IgD-negative memory B cell (primary cell): ENCODE measurements around the gene AFF3. TPM values are rescaled to one million over a fixed set of nuclear protein-coding genes. Genes with fewer than 3 reads are reported as not detected.
"Not testable (repeated sequence)": the region's sequence is repeated elsewhere in the genome, so short reads cannot be mapped to it uniquely, and the experiment has no call there.

Source experiments
- H3K27ac Mint-ChIP-seq, 3 donors: one replicate each; pipeline ENCODE4 v1.8.0; 2020 to 2022; ENCODE audit warnings: mild to moderate bottlenecking in 3 of 3, mixed read lengths in 3 of 3, moderate library complexity in 1 of 3
- H3K27me3 Mint-ChIP-seq: one replicate; pipeline ENCODE4 v1.8.0; 2021; ENCODE audit warnings: mixed read lengths
- H3K36me3 Mint-ChIP-seq: one replicate; pipeline ENCODE4 v1.8.0; 2020; ENCODE audit warnings: mild to moderate bottlenecking, mixed read lengths
- H3K4me1 Mint-ChIP-seq, 3 donors: one replicate each; pipeline ENCODE4 v1.8.0; 2020 to 2022; ENCODE audit warnings: mixed read lengths in 3 of 3, mild to moderate bottlenecking in 1 of 3
- H3K4me3 Mint-ChIP-seq, 4 donors: one replicate each; pipeline ENCODE4 v1.8.0; 2020 to 2022; ENCODE audit warnings: mild to moderate bottlenecking in 4 of 4, mixed read lengths in 4 of 4, moderate library complexity in 3 of 4
- H3K9me3 Mint-ChIP-seq, 3 donors: one replicate each; pipeline ENCODE4 v1.8.0; 2020 to 2021; ENCODE audit warnings: mixed read lengths in 3 of 3, mild to moderate bottlenecking in 1 of 3
- polyA plus RNA-seq: library from polyadenylated mRNA; unstranded; fragments of 300-500 nt; fragmentation: Illumina TruSeq; gene quantifications from one replicate; pipeline ENCODE4 v1.2.3, GENCODE V29; 2021

The AFF3 gene
- polyA plus RNA-seq, 1 donor from 2014 or later = 85.9 TPM

DNA sequence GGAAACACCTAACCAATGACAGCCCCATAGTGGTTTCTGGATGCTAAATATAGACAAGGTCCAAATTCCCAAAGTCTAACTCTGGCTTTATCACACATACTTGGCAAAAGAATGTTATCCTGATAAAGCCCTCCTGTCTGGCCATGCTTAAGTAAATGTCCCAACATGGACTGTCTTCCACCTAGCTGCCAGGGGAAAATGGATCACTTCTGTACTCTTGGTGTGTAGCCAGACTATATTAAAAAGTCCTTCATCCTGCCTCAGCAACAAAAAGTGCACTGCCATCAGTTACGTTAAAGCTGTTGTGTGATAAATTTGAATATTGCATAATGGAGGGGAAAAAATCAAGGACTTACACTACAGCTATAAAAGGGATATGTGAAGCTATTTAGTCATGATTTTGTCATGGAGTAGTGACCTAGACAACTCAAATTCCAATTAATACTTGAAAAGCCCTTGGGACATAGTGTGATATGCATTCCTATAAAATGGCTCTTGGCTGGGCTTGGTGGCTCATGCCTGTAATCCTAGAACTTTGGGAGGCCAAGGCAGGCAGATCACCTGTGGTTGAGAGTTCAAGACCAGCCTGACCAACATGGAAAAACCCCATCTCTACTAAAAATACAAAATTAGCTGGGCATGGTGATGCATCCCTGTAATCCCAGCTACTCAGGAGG is 60.0 kb downstream of the AFF3 start:
- H3K9me3 Mint-ChIP-seq = not testable (repeated sequence)

DNA sequence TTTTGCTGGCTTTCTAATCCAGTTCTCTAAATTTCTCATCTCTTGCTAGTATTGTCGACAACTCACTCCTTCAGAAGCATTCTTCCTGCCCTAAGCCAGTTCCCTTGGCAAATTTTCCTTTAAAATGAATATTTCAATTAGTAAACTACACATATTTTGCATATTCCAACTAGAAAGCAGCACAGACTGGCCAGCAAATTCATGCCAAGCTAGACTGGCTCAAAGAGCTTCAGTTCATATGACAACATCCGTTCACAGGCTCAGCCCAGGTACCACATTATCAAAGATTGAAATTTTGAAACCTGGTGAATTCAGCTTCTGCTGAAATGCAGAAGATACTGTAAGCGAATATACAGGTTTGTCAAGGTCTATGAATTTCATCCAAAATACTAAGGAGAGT is 64.5 kb downstream of the AFF3 start:
- Mint-ChIP-seq H3K9me3 (no peaks in the 10 kb centered on the region), H3K27me3 (no peaks in the 10 kb centered on the region), H3K4me1 (peaks cover 7 to 18% (median 7%) of the 10 kb centered on the region in 3 donors), H3K36me3 (peaks cover 1% of the 10 kb centered on the region), H3K27ac (no peak overlapping the region), H3K4me3 (no peak overlapping the region)

More for the DNA sequence above, 60.0 kb downstream of the AFF3 start:
- not testable (repeated sequence) for H3K36me3 Mint-ChIP-seq, H3K4me1 Mint-ChIP-seq, H3K27ac Mint-ChIP-seq, H3K4me3 Mint-ChIP-seq, H3K27me3 Mint-ChIP-seq

GRCh38 chr2:100077456-100077855 is 64.9 kb downstream of the AFF3 start:
- H3K4me1 Mint-ChIP-seq = peaks cover 11 to 23% (median 12%) of the 10 kb centered on the region in 3 donors
- no peak overlapping the region for H3K27ac Mint-ChIP-seq
- peaks cover 5% of the 10 kb centered on the region for H3K36me3 Mint-ChIP-seq

DNA sequence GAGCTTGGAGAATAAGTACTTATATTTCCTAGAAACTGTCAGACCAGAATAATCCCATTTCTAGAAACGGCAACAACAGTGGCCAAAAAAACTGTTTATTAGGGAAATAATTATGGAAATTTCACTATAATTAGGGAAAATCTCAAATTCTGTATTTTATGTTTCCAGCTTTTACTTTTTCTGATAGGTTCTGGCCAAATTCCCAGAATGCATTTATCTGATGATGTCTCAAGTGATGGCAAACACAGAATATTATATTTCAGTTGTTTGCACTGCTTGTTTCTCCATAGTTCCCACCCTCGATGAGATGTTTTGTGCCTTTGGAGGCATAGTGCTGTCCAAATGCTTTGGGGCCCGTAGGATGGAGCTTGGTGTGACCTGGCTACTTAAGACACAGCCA is 66.9 kb downstream of the AFF3 start:
- Mint-ChIP-seq H3K36me3 (peaks cover 5% of the 10 kb centered on the region), H3K9me3 (no peaks in the 10 kb centered on the region), H3K27me3 (no peaks in the 10 kb centered on the region), H3K4me1 (peaks cover 21 to 34% (median 22%) of the 10 kb centered on the region in 3 donors), H3K27ac (peak overlapping the region in 2 of 3 donors; percentile 21 to 47), H3K4me3 (no peak overlapping the region)

More at GRCh38 chr2:100077456-100077855, 64.9 kb downstream of the AFF3 start:
- no peaks in the 10 kb centered on the region for H3K9me3 Mint-ChIP-seq
- no peak overlapping the region for H3K4me3 Mint-ChIP-seq
- no peaks in the 10 kb centered on the region for H3K27me3 Mint-ChIP-seq

GRCh38 chr2:100073110-100073509 is 69.3 kb downstream of the AFF3 start:
- H3K27me3 Mint-ChIP-seq = no peaks in the 10 kb centered on the region
- no peak overlapping the region for H3K4me3 Mint-ChIP-seq
- peak overlapping the region in 1 of 3 donors; percentile 21 for H3K27ac Mint-ChIP-seq
- peaks cover 5% of the 10 kb centered on the region for H3K36me3 Mint-ChIP-seq
- no peaks in the 10 kb centered on the region for H3K9me3 Mint-ChIP-seq
- peaks cover 41 to 51% (median 46%) of the 10 kb centered on the region in 3 donors for H3K4me1 Mint-ChIP-seq

- Mint-ChIP-seq H3K4me3 (peak overlapping the region in 1 of 4 donors; percentile 44), H3K27ac (peak overlapping the region in 1 of 3 donors; percentile 20), H3K27me3 (no peaks in the 10 kb centered on the region), H3K4me1 (peaks cover 42 to 53% (median 52%) of the 10 kb centered on the region in 3 donors), H3K36me3 (peaks cover 4% of the 10 kb centered on the region), H3K9me3 (no peaks in the 10 kb centered on the region)
Observed at GRCh38 chr2:100072503-100072902, 69.9 kb downstream of the AFF3 start.

DNA sequence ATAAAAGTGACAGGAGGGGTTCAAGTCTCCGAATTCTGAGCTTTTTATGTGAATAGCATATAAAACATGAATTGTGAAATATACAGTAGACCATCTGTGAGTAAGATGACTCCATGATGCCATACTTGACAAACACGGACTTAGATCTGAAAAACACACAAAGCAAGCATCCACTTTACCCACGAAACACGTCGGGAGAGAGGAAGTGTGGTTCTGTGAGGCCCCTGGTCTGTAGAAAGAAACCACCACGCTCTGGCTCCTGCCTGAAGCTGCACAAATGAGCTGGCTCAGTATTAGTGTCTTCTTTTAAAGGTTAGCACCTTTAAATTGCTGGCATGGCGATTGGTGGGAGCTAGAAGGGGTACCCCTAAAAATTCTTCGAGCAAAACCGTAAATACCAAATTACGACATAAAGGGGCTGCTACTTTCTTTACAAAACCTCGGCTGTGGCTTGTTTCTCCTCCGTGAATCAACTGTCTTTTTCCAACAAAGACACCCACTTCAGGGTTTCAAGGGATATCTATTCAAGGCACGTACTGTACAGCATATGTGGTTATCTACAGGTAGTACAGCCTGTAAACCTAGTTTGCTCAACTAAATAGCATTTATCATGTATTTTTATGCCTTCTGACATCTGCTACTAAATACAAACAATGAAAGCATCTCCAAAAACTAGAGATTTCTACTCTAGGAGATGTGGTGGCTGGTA is 70.9 kb downstream of the AFF3 start:
- Mint-ChIP-seq H3K4me3 (peak overlapping the region in 1 of 4 donors; percentile 12), H3K36me3 (peaks cover 4% of the 10 kb centered on the region), H3K27ac (peak overlapping the region in 2 of 3 donors; percentile 20 to 53), H3K4me1 (peaks cover 46 to 61% (median 60%) of the 10 kb centered on the region in 3 donors), H3K9me3 (no peaks in the 10 kb centered on the region), H3K27me3 (no peaks in the 10 kb centered on the region)

- H3K27ac Mint-ChIP-seq = peak overlapping the region in 1 of 3 donors; percentile 10
- H3K4me3 Mint-ChIP-seq = no peak overlapping the region
Observed at GRCh38 chr2:100070078-100070477, 72.3 kb downstream of the AFF3 start.

DNA sequence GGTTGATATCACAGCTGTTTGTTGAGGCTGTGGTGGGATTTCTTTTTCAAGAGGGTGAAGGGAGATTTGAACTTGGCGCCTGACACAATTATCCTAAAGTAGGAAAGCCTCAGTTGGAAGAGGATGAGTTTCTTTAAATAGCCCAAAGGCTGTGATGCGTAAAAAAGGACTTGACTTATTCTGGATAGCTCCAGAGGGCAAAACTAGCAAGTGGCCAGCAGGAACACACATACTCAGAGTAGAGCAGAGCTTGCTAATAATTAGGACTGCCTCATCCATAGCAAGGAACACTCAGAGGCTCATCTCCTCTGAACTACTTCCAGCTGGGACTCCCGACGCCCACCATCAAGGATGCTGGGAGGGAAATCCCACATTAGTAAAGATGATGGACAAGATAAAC is 74.0 kb downstream of the AFF3 start:
- peaks cover 68 to 84% (median 82%) of the 10 kb centered on the region in 3 donors for H3K4me1 Mint-ChIP-seq
- peak overlapping the region in 2 of 4 donors; percentile 1 to 19 for H3K4me3 Mint-ChIP-seq
- H3K9me3 Mint-ChIP-seq = no peaks in the 10 kb centered on the region
- no peaks in the 10 kb centered on the region for H3K27me3 Mint-ChIP-seq
- H3K27ac Mint-ChIP-seq = peak overlapping the region in 2 of 3 donors; percentile 45 to 49
- peaks cover 10% of the 10 kb centered on the region for H3K36me3 Mint-ChIP-seq

More at GRCh38 chr2:100070078-100070477, 72.3 kb downstream of the AFF3 start:
- Mint-ChIP-seq H3K9me3 (no peaks in the 10 kb centered on the region), H3K36me3 (peaks cover 4% of the 10 kb centered on the region), H3K4me1 (peaks cover 55 to 72% (median 70%) of the 10 kb centered on the region in 3 donors), H3K27me3 (no peaks in the 10 kb centered on the region)

- H3K4me3 Mint-ChIP-seq = peak overlapping the region in 2 of 4 donors; percentile 1 to 24
- H3K27ac Mint-ChIP-seq = peak overlapping the region; percentile 45 to 68 (median 50)
- H3K4me1 Mint-ChIP-seq = peaks cover 64 to 81% (median 77%) of the 10 kb centered on the region in 3 donors
- H3K9me3 Mint-ChIP-seq = no peaks in the 10 kb centered on the region
- peaks cover 8% of the 10 kb centered on the region for H3K36me3 Mint-ChIP-seq
- no peaks in the 10 kb centered on the region for H3K27me3 Mint-ChIP-seq
Observed at GRCh38 chr2:100067784-100068183, 74.6 kb downstream of the AFF3 start.

- H3K36me3 Mint-ChIP-seq = peaks cover 6% of the 10 kb centered on the region
- H3K27ac Mint-ChIP-seq = peak overlapping the region in 2 of 3 donors; percentile 60 to 65
- peaks cover 0 to 2% (median 0%) of the 10 kb centered on the region in 3 donors for H3K9me3 Mint-ChIP-seq
- no peaks in the 10 kb centered on the region for H3K27me3 Mint-ChIP-seq
- H3K4me1 Mint-ChIP-seq = peaks cover 64 to 86% (median 81%) of the 10 kb centered on the region in 3 donors
- H3K4me3 Mint-ChIP-seq = peak overlapping the region in 1 of 4 donors; percentile 25
Observed at GRCh38 chr2:100066856-100067255, 75.5 kb downstream of the AFF3 start.

- H3K36me3 Mint-ChIP-seq = peaks cover 8% of the 10 kb centered on the region
- H3K27me3 Mint-ChIP-seq = no peaks in the 10 kb centered on the region
- peaks cover 62 to 86% (median 81%) of the 10 kb centered on the region in 3 donors for H3K4me1 Mint-ChIP-seq
- peaks cover 0 to 2% (median 0%) of the 10 kb centered on the region in 3 donors for H3K9me3 Mint-ChIP-seq
- peak overlapping the region in 2 of 4 donors; percentile 25 to 74 for H3K4me3 Mint-ChIP-seq
- peak overlapping the region in 2 of 3 donors; percentile 60 to 65 for H3K27ac Mint-ChIP-seq
Observed at GRCh38 chr2:100066246-100066645, 76.1 kb downstream of the AFF3 start.

DNA sequence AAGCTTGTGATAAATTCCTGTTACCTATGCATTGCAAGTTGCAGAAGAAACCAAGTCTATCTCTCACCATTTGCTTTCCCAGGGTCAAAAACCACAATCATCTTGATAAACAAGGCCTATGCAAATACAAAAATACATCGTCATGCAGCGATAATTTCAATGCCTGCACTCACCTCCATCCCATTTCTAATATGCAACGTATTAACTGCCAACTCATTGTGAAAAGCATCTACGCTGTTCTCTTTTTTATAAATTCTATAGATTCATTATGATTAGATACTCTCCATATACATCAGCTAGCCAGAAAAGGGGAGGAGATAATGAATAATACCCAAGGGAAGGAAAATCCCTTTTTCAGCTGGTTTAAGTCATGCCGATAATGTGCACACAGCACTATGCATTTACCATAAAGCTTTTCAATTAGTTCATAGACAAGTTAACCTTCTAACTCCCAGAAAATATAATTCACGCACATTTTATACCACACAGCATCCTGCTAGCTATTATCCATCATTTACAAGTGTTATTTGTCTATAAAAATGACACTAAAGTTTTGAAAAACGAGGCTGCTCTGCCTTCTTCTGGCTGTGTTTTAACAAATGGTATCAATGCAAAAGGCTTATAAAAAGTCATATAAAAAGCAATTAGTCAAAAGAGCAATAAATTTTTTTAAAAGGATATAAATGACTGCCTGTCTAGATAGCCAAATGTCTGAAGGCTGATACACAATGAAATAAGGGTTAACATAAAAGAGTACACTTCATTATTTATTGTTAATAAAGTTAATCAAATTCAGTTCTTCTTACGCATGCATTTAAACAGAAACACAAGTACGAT is 77.6 kb downstream of the AFF3 start:
- H3K4me1 Mint-ChIP-seq = peaks cover 67 to 82% (median 82%) of the 10 kb centered on the region in 3 donors

GRCh38 chr2:100064165-100064564 is 78.2 kb downstream of the AFF3 start:
- Mint-ChIP-seq H3K36me3 (peaks cover 11% of the 10 kb centered on the region), H3K4me1 (peaks cover 67 to 82% (median 76%) of the 10 kb centered on the region in 3 donors), H3K27me3 (no peaks in the 10 kb centered on the region), H3K4me3 (peak overlapping the region; percentile 6 to 89 (median 43)), H3K27ac (peak overlapping the region; percentile 3 to 46 (median 36)), H3K9me3 (peaks cover 0 to 2% (median 0%) of the 10 kb centered on the region in 3 donors)

More for the DNA sequence above, 77.6 kb downstream of the AFF3 start:
- Mint-ChIP-seq H3K4me3 (peak overlapping the region; percentile 6 to 89 (median 54)), H3K27ac (peak overlapping the region; percentile 3 to 46 (median 36)), H3K9me3 (peaks cover 0 to 2% (median 0%) of the 10 kb centered on the region in 3 donors), H3K36me3 (peaks cover 11% of the 10 kb centered on the region), H3K27me3 (no peaks in the 10 kb centered on the region)
